Measurements from ENCODE around the gene TTC21A.

TTC21A gene

DNA sequence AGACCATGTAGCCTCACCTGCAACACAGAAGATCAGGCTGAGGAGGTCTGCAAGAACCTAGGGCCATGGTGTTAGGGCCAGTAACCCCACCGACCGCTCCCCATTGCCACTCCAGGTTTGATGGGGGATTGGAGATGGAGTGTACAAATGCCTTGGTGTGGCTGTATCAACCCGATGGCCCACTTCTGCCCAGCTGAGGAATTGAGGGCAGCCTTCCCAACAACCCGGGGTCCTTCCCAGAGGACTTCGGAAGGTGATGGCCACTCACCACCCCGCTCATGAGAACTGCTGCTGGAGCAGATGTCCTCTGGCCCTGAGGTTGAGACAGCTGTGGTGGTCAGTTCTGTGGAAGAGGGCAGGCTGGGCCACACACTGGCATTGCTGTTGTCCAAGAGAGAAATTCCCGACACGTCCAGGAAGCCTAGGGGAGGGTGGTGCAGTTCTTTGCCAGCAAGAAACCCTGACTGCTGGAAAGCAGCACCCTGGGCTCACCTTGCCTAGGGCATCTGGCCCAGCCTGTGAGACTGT is 8.9 kb upstream of the TTC21A start:
- no peak for DNase-seq

DNA sequence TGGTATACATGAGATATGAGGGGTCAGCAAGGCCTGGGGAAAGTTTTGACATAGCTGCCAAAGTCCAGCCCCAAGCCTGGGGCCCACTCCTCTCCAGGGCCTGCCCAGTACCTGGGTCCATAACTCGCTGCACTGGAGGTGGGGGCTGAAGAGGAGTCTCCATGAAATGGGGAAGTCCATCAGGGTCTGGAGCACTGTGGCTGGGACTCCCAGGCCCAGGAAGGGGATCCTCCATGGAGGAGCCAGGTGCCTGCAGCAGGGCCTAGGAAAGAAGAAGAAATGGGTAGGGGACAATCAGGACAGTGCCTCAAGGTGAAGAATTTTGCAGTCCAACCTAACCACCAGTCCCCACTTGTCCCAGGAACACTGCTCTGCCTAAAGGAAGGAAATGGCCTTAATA is 8.2 kb upstream of the TTC21A start:
- no peak for DNase-seq

DNA sequence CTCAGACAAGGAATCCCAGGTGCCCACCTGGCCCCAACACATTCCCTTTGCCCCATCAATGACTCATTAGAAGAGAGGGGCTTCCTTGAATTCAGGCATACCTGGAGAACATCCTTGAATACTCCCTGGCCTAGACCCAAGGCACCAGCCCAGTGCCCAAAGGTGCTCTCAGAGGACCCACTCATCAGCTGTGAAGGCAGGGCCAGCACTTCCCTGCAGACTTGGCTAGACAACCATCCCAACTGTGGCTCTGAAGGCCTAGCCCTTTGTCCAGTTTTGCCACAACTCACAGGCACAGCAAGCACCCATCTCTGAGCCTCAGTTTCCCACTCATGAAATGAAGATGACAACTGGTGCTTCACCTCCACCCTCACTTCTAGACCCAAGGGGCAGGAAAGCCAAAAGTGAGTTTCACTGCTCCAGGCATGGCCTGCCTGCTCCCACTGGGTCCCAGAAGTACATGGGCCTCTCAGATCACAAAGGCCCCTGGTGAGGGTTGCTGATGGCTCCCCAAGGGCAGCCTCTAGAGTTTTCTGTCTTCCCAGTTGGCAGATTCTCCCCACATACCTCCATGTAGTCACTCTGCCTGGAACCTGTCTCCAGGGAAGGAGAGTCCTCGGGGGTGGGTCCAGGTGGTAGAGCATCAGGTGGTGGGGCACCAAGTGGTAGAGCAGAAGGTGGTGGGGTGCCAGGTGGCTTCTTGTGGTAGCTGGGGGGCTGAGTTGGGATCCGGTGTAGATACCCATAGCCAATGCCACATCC is 7.6 kb upstream of the TTC21A start:
- no peak for DNase-seq

DNA sequence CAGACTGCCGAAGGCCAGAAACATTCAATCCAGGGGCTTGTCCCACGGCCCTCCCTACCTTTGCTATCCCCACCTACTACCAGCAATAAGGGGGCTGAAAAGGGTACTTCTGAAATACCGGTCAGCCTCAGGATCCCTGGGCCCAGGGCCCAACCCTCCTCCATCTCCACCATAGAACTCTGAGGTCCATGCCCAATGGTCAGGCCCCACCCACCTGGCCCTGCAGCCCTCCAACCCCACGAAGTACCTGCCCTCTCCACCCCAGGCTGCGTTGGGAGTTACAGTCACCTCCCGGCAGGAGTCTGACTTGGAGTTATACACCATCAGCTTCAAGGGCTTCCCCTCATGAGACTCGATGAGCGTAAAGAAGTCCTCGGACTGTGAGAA is 7.0 kb upstream of the TTC21A start:
- no peak for DNase-seq

DNA sequence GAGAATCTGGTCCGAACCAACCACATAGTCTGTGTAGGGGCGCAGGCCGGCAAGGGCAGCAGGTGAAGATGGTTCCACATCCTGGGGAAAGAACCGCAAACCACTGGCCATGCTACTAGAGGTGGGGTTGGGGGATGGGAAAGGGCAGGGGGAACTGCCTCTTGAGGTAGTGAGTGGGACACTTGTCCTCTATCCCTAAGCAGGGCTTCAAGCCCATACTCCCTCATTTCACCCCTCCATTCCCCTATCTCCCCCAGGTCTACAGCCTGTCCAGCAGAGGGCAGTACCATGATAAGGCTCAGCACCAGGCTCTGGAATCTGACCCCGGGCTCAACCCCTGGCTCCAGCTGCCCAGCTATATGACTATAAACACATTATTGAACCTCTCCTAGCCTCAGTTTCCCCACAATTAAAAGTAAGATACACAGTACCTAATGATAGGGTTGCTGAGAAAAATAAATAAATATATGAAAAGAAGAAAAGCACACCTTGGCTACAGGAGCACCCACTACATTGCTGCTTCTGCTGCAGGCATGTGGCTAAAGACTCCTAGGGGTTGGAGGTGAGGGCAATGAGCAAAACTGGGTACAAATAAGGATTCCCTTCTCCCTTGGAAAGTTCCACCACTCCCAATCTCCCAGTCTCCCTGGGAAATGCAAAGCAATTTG is 6.3 kb upstream of the TTC21A start:
- DNase-seq = no peak

DNA sequence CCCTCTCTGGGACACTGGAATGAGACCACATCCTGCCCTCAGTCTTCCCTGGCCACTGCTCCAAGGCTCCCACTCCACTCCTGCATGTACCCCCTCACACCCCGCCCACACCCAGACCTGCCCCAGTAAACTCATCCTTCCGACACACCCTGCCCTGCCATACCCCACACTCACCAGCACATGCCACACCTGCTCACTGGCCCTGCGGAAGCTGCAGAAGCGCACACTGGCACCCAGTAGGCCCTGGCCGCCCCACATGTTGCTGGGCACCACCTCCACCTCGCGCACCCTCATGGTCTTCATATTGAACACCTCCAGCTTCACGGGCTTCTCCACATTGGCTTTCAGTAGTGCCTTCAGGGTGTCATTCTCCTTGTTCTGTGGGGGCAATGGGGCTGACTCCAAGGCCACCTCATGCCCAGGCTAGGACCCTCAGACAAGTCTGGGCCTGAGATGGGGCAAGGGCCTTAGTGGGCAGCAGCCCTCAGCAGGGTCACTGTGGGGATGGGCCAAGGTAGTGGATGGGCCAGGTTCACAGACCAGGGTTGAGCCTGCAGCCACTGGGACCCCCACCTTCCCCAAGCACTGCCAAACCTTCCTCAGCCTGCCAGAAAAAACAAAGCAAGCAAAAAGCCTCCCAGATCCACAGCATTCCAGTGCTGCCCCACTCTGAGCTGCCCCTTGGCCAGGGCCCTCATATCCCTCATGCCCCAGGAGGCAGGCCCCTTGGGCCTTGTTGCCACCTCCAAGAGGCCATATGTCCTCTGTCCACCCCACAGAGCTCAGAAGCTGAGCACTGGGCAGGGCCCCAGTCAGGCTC is 4.8 kb upstream of the TTC21A start:
- no peak for DNase-seq

DNA sequence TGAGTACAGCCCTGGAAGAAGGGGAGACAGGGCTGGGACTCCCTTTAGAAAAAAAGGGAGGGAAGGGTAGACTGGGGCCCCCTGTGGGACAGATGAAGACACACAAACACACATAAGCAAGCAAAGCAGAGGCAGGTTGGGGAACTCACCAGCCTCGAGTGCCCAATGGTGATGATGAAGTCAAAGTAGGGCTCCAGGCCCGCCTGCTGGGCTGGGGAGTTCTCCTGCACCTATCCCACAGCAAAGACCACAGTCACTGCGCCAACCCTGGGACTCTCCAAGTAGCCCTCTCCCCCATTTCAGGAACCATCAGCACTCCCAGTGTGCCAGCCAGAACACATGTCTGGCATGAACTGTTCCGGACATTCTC is 4.2 kb upstream of the TTC21A start:
- DNase-seq = no peak

DNA sequence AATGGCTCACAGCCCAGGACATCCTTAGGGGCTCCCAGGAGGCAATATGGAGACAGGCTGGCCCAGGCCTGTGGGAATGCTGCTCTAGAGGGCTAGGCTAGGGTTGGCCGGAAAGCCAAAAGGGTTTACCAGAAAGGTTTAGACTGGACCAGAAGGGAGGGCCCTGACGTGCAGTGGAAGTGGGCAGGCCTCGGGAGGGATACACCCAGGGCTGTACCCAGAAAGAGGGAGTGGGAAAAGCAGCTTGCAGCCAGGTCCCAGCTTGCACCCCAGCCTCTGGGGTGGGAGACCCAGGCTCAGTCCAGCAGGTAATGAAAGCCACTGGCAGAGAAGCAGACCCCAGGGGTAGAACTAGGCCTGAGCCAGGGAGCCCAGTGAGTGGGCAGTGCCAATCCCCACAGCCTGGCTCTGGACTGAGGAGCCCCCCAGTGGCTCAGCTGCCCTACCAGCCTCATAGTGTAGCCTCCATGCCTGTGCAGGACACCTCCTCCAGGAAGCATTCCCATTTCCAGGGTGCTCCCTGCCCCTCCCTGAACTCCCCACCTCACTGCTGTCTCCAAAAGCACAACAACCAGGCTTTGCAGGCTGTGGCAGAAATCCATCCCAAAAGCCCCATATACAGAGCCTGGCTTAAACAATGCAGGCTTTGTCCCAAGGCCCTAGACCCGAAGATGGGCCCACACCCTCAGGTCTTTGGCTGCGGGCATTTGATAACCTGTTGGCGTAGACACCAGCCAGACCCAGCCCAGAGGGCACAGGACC is 3.5 kb upstream of the TTC21A start:
- no peak for DNase-seq

DNA sequence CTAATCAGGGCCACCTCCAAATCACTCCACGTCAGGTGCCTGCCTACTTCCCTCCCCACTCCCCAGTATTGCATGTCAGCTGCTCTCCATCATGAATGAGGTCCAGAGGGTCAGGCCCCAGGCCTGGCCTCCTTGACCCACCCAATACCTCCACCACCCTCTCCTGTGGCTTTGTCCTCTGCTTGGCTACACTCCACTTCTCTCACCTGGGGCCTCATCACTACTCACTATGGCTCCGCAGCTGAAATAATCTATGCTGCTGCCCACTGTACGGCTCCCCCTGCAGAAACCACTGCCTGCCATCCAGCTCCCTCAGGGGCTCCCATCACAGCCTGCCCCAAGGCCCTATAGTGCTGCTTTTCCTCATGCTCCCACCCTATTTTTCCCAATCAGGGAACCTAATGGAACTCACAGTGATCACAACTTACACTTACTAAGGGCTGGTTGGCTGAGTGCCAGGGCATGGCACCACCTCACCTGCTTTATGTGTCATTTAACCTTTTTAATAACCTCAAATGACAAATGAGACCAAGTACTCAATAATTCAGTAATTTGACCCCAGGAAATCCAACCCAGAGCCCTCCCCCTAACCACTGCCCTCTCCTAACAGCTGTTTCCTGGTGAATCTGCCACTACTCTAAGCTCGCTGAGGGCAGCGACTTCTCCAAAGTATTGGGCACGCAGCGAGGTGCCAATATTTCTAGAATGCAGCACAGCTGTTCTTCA is 2.4 kb upstream of the TTC21A start:
- DNase-seq = no peak

DNA sequence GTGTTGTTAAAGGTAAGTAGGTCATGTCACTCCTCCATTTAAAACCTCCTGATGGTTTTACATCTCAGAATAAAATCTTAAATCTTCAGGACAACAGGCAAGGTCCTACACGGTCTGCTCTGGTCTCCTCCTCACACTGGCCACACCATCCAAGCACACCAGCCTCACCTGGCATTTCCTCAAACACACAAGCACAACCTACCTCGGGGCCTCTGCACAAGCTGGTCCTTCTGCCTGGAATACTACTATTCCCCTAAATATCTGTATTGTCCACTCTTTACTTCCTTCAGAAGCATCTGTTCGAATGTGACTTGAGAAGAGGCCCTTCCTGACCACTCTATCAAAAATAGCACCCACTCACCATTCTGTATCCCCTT is 1.8 kb upstream of the TTC21A start:
- DNase-seq = no peak

DNA sequence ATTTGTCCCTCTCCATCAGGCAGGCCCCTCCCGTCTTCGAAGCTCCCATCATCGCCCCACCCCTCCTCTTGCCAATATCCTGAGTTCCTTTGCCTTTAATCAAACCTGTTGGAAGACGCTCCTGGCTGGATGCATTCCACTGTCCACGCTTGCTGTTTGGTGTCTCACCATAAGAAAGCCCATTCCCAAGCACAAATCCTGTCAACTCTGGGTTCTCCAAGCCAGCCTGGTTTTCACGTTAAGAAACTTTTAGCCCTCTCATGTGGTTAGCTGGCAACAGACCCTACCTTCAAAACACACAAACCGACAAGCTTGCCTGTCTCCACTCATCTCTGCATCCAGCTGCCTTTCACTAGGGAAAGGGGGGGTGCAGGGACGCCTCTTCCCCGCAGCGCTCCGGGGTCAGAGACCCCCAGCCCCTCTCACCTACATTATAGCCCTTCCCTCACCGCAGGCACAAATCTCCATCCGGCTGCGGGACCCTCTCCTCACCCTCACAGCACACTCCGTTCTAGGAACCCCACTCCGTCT is 1.1 kb upstream of the TTC21A start:
- no peak for DNase-seq

DNA sequence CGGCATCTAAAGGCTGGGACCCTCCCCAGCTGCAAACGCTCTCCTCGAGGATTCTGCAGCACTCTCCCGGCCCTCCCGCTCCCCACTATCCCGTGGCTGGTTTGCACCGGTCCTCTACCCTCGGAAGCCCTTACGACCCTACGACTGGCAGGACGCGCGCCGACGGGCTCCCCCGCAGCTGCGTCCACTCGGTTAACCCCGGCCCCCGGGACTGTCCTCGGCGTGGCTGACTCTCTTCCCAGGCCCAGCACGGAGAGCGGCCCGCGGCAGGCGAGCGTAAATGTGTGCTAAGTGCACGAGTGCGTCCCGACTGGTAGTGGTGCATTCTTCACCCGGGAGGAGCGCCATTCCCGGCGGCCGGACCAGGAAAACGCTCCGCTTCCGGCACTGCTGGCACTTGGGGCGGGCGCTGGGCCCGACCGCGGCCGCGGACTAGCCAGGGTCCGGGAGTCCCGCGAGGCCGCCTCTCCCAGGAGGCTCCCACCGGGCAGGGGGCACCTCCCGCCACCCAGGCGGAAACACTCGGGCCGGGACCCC is 561 bp upstream of the TTC21A start:
- no peak for DNase-seq

DNA sequence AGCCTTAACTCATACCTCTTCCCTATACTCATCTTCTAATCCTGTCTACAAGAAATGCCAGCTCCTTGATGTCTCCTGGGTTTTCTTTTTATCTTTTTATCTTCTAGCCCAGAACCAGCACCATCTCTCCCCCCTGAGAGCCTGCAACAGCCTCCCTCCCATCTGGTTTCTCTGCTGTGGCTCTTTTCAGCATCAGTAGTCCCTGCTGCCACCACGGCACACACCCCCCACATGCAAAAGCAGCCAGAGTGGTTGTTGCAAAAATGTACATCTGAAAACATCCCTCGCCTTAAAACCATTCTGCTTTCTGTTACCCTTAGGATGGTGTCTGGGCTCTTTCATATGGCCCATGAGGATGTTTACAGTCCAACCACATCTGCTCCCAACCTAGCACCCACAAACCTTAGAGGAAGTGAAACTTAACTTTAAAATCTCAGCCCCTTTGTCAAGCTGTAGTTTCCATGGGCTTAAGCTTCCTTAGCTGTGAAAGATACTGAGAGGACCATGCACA is 775 bp downstream of the TTC21A start:
- DNase-seq = no peak

DNA sequence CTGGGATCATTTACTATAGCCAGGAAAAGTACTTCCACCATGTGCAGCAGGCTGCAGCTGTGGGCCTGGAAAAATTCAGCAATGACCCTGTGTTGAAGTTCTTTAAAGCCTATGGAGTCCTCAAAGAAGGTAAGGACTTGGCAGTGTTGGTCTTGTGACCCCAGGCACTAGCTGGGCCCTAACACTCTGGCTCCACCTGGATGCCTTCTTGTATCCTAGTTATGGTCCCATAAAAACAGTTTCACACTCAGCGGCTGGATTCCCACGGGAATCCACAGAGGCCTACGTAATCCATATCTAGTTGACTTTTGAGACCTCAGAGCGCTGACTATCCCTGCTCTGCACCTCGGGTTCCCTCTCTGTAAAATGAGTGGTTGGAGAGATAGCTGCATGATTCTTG is 1.6 kb downstream of the TTC21A start:
- DNase-seq = no peak

DNA sequence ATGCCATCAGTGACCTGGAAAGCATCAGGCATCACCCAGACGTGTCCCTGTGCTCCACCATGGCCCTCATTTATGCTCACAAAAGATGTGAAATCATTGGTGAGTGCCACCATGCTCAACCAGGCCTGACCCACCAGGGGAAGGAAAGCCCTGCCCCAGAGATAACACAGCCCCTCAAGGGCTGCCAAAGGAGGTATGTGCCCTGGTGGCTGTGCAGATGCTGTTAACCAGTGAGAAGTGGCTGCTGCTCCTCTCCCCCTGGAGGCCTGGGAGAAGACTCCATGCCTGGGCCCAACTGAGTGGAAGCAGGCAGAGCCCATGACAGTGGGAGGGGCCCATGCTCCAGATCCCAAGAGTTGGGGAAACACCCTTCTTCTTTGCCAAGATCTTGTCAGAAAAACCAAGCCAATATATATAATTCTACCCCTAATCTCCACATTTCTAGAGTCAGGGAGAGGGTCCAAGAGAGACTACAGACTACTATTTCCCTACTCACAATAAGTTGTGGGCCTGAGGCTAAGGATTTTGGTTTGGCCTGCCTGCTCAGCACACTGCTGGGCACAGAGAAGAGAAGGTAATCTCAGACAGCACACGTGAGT is 2.7 kb downstream of the TTC21A start:
- DNase-seq = no peak

DNA sequence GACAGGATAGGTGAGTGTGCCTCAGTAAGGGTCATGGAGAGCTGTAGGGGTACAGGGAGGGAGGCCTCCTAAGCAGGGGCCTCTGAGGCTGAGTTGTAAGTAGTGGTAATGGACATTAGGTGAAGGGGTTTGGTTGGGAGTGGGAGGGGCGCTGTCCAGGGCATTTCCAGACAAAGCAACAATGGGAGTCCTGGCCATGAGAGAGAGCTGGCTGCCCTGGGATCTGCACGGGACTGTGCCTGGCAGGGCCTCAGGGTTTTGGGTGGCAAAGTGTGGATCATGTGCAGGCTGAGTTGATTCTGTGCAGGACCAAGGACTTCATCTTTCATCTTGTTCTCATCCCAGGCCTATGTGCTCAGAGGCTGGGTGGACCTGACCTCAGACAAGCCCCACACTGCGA is 4.6 kb downstream of the TTC21A start:
- DNase-seq = no peak

DNA sequence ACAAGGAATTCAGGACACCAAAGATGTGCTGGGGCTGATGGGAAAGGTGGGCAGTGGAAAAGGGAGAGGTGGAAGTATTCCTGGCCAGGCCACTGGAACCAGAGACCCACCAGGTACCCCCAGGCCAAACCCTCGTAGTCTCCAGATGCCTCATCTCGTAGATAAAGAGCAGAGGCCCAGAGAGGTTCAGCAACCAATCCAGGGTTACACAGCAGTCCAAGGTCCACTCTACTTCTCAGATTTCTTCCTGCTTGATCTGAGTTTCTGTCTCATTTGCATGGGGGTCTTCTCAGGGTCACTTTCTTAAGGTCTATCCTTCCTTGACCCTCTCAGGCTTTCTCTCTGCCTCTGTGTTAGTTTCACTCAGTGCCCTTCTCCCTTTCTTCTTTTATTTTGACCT is 5.1 kb downstream of the TTC21A start:
- DNase-seq = no peak

DNA sequence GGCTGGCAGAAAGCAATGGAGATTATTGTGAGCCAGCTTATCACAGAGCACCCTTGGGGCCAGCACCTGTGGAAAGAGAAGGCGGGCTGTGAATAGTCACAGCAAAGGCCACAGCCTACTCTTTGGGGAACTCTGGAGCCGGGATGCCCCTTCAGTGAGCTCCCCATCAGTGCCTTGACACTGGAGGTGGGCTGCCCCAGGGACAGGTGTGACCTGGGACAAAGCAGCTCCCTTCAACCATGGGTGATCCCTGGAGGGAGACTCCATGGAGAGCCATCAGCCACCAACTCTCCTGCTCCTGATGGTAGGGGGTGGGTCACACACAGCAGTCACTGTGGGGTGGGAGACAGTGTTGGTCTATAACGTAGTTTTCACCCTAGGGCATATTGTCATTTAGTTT is 5.8 kb downstream of the TTC21A start:
- DNase-seq = no peak

DNA sequence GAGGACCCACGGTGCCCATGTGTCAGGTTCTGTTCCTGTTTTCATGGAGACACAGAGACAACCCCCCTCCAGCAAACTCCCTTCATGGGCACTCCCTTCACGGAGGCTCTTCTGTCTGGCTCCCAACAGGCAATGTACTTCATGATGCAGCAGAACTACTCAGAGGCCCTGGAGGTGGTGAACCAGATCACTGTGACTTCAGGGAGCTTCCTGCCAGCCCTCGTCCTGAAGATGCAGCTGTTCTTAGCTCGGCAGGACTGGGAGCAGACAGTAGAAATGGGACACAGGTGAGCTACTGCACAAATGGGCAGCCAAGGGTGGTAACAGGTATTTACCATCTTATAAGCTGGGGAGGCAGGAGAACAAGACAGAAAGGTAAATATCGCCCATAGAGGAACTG is 7.0 kb downstream of the TTC21A start:
- no peak for DNase-seq

DNA sequence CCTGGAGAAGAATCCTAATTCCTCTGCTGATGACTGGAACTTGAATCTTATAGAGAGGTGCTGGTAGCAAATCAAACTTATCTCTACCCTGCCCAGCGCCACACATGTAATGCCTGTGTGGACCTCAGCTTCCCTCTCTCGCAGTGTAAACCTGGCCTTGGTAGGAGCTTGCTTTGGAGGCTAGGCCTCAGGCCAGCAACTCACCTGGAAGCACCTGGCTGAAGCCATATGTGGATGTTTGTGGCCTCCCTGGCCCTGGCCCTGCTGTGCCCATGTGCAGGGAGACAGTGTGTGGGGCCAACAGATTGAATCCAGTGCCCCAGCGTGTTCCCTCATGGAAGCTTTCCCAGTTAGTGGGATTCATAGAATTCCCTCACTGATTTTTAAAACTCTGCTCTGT is 8.4 kb downstream of the TTC21A start:
- DNase-seq = no peak

DNA sequence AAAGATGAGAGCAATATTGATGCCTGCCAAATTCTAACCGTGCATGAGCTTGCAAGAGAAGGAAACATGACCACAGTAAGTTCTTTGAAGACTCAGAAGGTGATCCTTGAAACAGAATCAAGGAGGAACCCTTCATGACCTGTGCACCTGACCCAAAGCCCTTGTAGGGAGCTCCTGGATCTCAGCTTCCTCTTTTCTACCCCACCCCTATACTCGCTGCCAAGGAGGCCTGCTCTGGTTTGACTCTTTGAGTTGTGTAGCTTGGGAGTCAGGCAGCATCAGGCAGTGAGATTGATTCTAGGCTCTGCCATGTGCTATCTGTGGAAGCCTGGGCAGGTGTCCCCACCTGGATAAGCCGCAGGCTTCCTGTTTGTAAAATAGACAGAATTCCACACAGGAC is 10.6 kb downstream of the TTC21A start:
- DNase-seq = no peak
